Kidney epithelial cell (primary cell): Measurements from ENCODE around the gene PARN. TPM values are rescaled to one million over a fixed set of nuclear protein-coding genes. Genes with fewer than 3 reads are reported as not detected.
A peak's percentile ranks its signal among the peaks of the same experiment; 100 is the strongest.

Source experiments
- DNase-seq: peaks from one replicate; pipeline ENCODE4 v3.0.0-alpha.2; 2010; ENCODE audit warnings: low read depth
- H3K27me3 ChIP-seq: 2 replicates; pipeline ENCODE4 v1.6.0; 2011; ENCODE audit warnings: low read length; ENCODE audit not compliant: control insufficient read depth, insufficient read depth
- H3K36me3 ChIP-seq: 2 replicates; pipeline ENCODE4 v1.5.1; 2011; ENCODE audit warnings: low read length; ENCODE audit not compliant: control insufficient read depth, insufficient read depth
- H3K4me3 ChIP-seq: 2 replicates; pipeline ENCODE4 v1.5.1; 2011; ENCODE audit warnings: low read depth, mild to moderate bottlenecking, control low read depth, low read length
- total RNA-seq: library from RNA; depleted of rRNA; stranded (reverse); fragments of >200 nt; gene quantifications from 2 replicates; pipeline ENCODE4 v1.2.3, GENCODE V29; 2015
- TF ChIP-seq, protein P1 (sequence below): IDR thresholded peaks from 2 replicates; pipeline ENCODE4 v1.5.1; 2011; ENCODE audit warnings: mild to moderate bottlenecking, moderate library complexity, low read length, control low read depth, inconsistent platforms; ENCODE audit not compliant: insufficient read depth, poor library complexity, severe bottlenecking

PARN gene
- total RNA-seq, 1 donor from 2014 or later: 28.0 TPM

DNA sequence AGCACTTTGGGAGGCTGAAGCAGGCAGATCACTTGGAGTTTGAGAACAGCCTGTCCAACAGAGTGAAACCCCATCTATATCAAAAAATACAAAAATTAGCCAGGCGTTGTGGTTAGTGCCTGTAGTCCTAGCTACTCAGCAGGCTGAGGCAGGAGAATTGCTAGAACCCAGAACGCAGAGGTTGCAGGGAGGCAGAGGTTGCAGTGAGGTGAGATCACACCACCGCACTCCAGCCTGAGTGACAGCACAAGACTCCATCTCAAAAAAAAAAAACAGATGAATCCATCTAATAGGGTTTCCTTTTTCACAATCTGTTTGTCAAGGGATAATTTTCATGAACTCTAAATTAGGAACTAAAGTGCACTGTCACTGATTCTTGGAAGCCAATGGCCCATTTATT is 99.0 kb downstream of the PARN start:
- no peak overlapping the region for H3K4me3 ChIP-seq
- DNase-seq: no peak
- TF ChIP-seq, protein P1, sequence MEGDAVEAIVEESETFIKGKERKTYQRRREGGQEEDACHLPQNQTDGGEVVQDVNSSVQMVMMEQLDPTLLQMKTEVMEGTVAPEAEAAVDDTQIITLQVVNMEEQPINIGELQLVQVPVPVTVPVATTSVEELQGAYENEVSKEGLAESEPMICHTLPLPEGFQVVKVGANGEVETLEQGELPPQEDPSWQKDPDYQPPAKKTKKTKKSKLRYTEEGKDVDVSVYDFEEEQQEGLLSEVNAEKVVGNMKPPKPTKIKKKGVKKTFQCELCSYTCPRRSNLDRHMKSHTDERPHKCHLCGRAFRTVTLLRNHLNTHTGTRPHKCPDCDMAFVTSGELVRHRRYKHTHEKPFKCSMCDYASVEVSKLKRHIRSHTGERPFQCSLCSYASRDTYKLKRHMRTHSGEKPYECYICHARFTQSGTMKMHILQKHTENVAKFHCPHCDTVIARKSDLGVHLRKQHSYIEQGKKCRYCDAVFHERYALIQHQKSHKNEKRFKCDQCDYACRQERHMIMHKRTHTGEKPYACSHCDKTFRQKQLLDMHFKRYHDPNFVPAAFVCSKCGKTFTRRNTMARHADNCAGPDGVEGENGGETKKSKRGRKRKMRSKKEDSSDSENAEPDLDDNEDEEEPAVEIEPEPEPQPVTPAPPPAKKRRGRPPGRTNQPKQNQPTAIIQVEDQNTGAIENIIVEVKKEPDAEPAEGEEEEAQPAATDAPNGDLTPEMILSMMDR: no peak
- H3K27me3 ChIP-seq: no peaks in the 10 kb centered on the region
- H3K36me3 ChIP-seq: no peaks in the 10 kb centered on the region

GRCh38 chr16:14530046-14530445 is 100.0 kb downstream of the PARN start:
- no peak for DNase-seq
- no peaks in the 10 kb centered on the region for H3K27me3 ChIP-seq
- H3K36me3 ChIP-seq: no peaks in the 10 kb centered on the region
- TF ChIP-seq, protein P1: no peak
- H3K4me3 ChIP-seq: no peak overlapping the region

DNA sequence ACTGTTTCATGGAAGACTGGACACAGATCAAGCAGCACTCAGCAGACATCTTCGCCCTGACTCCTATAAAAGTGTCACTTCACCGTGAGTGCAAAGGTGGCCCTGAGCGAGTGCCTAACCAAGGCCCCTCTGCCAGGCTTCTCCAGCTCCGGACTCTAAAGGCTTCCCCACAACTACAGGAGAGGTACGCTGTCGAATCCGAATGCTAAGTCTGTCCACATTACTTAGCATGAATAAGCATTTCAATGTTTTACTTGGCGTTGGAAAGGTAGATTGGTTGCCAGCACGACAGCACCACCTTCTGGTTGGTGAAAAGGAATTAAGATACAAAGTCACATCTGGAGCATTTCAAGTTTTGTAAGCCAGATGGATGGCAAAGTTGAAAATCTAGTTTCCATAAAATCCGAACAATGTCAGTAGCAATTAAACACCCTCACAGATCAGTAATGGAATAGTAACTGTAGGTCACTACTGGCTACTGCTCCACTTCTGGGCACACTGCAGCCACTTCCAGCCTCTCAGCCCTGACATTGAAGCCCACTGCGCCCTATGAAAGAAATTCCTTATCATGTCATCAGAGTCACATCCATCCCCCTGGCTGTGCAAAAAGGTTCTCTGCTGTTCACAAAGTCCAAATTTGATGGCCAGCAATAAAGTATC is 100.9 kb downstream of the PARN start:
- no peak overlapping the region for H3K4me3 ChIP-seq
- H3K27me3 ChIP-seq: no peaks in the 10 kb centered on the region
- no peak for DNase-seq
- TF ChIP-seq, protein P1: peak; percentile 67
- no peaks in the 10 kb centered on the region for H3K36me3 ChIP-seq

GRCh38 chr16:14528306-14528705 is 101.8 kb downstream of the PARN start:
- no peak overlapping the region for H3K4me3 ChIP-seq
- no peaks in the 10 kb centered on the region for H3K36me3 ChIP-seq
- DNase-seq: no peak
- no peaks in the 10 kb centered on the region for H3K27me3 ChIP-seq
- TF ChIP-seq, protein P1: no peak

- Histone ChIP-seq H3K27me3 (no peaks in the 10 kb centered on the region), H3K4me3 (no peak overlapping the region), H3K36me3 (no peaks in the 10 kb centered on the region)
- TF ChIP-seq, protein P1: no peak
- no peak for DNase-seq
These were observed 102.5 kb downstream of the PARN start for GRCh38 chr16:14527411-14528044.
